CD14-positive monocyte (primary cell): ENCODE results near the gene CNTNAP2. TPM values are rescaled to one million over a fixed set of nuclear protein-coding genes. Genes with fewer than 3 reads are reported as not detected.

Experiments
- DNase-seq, 3 donors: peaks; one replicate each; pipeline ENCODE4 v3.0.0-alpha.2; 2011 to 2022
- H2AFZ ChIP-seq: 2 replicates; pipeline ENCODE4 v1.6.0; 2012; ENCODE audit warnings: mild to moderate bottlenecking, low read depth, low read length, inconsistent platforms; ENCODE audit not compliant: insufficient read depth, poor library complexity, severe bottlenecking
- H3K27ac ChIP-seq, 2 donors: 1 replicate in 1 of 2; 2 replicates in 1 of 2; pipeline ENCODE4 v1.5.1; 2012 to 2013; ENCODE audit warnings: low read length in 2 of 2, control low read depth in 1 of 2, inconsistent platforms in 1 of 2, low read depth in 1 of 2, mild to moderate bottlenecking in 1 of 2
- H3K27me3 ChIP-seq, 2 donors: one replicate each; pipeline versions ENCODE4 v1.6.0 to v1.6.1; 2011 to 2013; ENCODE audit warnings: low read length in 2 of 2; ENCODE audit not compliant: control insufficient read depth in 2 of 2, insufficient read depth in 2 of 2
- H3K36me3 ChIP-seq, 2 donors: replicated peaks in 1 of 2; 1 replicate in 1 of 2; 2 replicates in 1 of 2; pipeline versions ENCODE4 v1.5.1 to v1.6.1; 2012 to 2013; ENCODE audit warnings: low read length in 2 of 2, control low read depth in 1 of 2, inconsistent platforms in 1 of 2, mild to moderate bottlenecking in 1 of 2; ENCODE audit not compliant: insufficient read depth in 2 of 2, control insufficient read depth in 1 of 2
- H3K4me1 ChIP-seq, 2 donors: 1 replicate in 1 of 2; 2 replicates in 1 of 2; pipeline versions ENCODE4 v1.5.1 to v1.6.1; 2012 to 2013; ENCODE audit warnings: low read length in 2 of 2, control low read depth in 1 of 2, inconsistent platforms in 1 of 2, mild to moderate bottlenecking in 1 of 2, moderate library complexity in 1 of 2; ENCODE audit not compliant: insufficient read depth in 2 of 2, control insufficient read depth in 1 of 2
- H3K4me2 ChIP-seq: replicated peaks from 2 replicates; pipeline ENCODE3; 2012; ENCODE audit warnings: low read length, moderate library complexity, mild to moderate bottlenecking; ENCODE audit not compliant: poor library complexity, severe bottlenecking; ENCODE audit errors: extremely low read depth
- H3K4me3 ChIP-seq, 3 experiments: fragments of 200-600 bp in 1 of 3; sonication (generic) in 1 of 3; replicated peaks in 1 of 3; 1 replicate in 2 of 3; 2 replicates in 1 of 3; pipeline ENCODE4 v1.5.1; 2011 to 2013; ENCODE audit warnings: low read length in 3 of 3, mild to moderate bottlenecking in 3 of 3, control low read depth in 2 of 3, low read depth in 2 of 3, inconsistent platforms in 1 of 3, moderate library complexity in 1 of 3
- H3K79me2 ChIP-seq: 2 replicates; pipeline ENCODE4 v1.6.0; 2012; ENCODE audit warnings: mild to moderate bottlenecking, control low read depth, inconsistent platforms, low read length, moderate library complexity; ENCODE audit not compliant: insufficient read depth
- H3K9ac ChIP-seq: 2 replicates; pipeline ENCODE4 v1.6.0; 2017; ENCODE audit warnings: low read length, mild to moderate bottlenecking; ENCODE audit not compliant: insufficient read depth, poor library complexity, severe bottlenecking
- H3K9me3 ChIP-seq, 2 donors: replicated peaks in 1 of 2; 1 replicate in 1 of 2; 2 replicates in 1 of 2; pipeline versions ENCODE4 v1.5.1 to v1.6.1; 2012 to 2013; ENCODE audit warnings: low read length in 2 of 2, control low read depth in 1 of 2; ENCODE audit not compliant: control insufficient read depth in 1 of 2, insufficient read depth in 1 of 2
- H4K20me1 ChIP-seq: 2 replicates; pipeline ENCODE4 v1.6.0; 2012; ENCODE audit warnings: mild to moderate bottlenecking, low read length, control low read depth, moderate library complexity; ENCODE audit not compliant: insufficient read depth
- H3K27ac Mint-ChIP-seq, 7 donors: one replicate each; pipeline ENCODE4 v1.8.0; 2020; ENCODE audit warnings: mild to moderate bottlenecking in 7 of 7, mixed read lengths in 7 of 7, moderate library complexity in 6 of 7, inconsistent platforms in 2 of 7
- H3K27me3 Mint-ChIP-seq, 3 donors: one replicate each; pipeline ENCODE4 v1.8.0; 2021 to 2022; ENCODE audit warnings: low read depth in 3 of 3, mild to moderate bottlenecking in 3 of 3, mixed read lengths in 3 of 3, moderate library complexity in 3 of 3, inconsistent platforms in 1 of 3
- H3K36me3 Mint-ChIP-seq, 2 donors: one replicate each; pipeline ENCODE4 v1.8.0; 2020; ENCODE audit warnings: mixed read lengths in 2 of 2, inconsistent platforms in 1 of 2, mild to moderate bottlenecking in 1 of 2
- H3K4me1 Mint-ChIP-seq: one replicate; pipeline ENCODE4 v1.8.0; 2020; ENCODE audit warnings: mild to moderate bottlenecking, mixed read lengths
- H3K4me3 Mint-ChIP-seq, 2 donors: one replicate each; pipeline ENCODE4 v1.8.0; 2020; ENCODE audit warnings: mild to moderate bottlenecking in 2 of 2, mixed read lengths in 2 of 2, moderate library complexity in 1 of 2
- H3K9me3 Mint-ChIP-seq, 7 donors: one replicate each; pipeline ENCODE4 v1.8.0; 2020 to 2022; ENCODE audit warnings: mixed read lengths in 7 of 7, mild to moderate bottlenecking in 6 of 7, moderate library complexity in 6 of 7, inconsistent platforms in 2 of 7
- WGBS: methylation state at CpG from one replicate; pipeline ENCODE4 v1.1.5; 2013; ENCODE audit warnings: missing lambda C conversion rate; ENCODE audit not compliant: insufficient coverage; 5-methylcytosine and 5-hydroxymethylcytosine counted together
- intact Hi-C, 2 donors: fragments of 100-400 bp; cut with micrococcal nuclease; formaldehyde crosslinking; loops; one replicate each; pipeline versions ENCODE4 v1.15.0 to v1.15.1; 2023
- polyA plus RNA-seq, 3 donors: library from polyadenylated mRNA; depleted of rRNA in 1 of 3; unstranded in 2 of 3; stranded (reverse) in 1 of 3; fragments of 300-500 nt in 2 of 3; fragments of >200 nt in 1 of 3; fragmentation: Illumina TruSeq in 2 of 3; gene quantifications; 1 replicate in 2 of 3; 2 replicates in 1 of 3; pipeline ENCODE4 v1.2.3, GENCODE V29; 2012 to 2021
- TF ChIP-seq, protein P1 (sequence below): fragments of 200-600 bp; IDR thresholded peaks from one replicate; pipeline ENCODE4 v1.8.0; 2022; ENCODE audit warnings: antibody characterized with exemption, mild to moderate bottlenecking

Gene CNTNAP2
- polyA plus RNA-seq, 3 donors = 0.01 TPM; not detected in 2

DNA sequence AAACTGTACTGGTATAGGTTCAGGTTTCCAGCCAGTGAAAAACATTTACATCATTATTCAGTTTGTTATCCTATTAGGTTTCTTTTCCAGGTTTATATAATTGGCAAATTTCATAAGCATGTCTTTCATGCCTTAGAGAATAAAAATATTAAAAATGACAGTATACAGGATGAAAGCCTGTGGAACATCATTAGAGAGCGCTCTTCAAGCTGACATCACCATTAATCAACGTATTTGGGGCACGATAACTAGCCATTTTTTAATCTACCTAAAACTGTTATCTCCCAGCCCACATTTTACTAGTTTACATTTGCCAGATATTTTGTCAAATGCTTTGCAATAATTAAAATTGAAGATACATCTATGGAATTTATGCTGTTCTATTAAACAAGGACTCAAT lies 714.1 kb downstream of the CNTNAP2 start:
- Mint-ChIP-seq H3K27ac (no peak overlapping the region), H3K9me3 (peaks cover 0 to 5% (median 2%) of the 10 kb centered on the region in 7 donors), H3K4me3 (no peak overlapping the region), H3K4me1 (no peaks in the 10 kb centered on the region), H3K27me3 (no peaks in the 10 kb centered on the region), H3K36me3 (no peaks in the 10 kb centered on the region)
- Histone ChIP-seq H3K4me2 (no peak overlapping the region), H3K9ac (no peak overlapping the region), H3K4me3 (no peak overlapping the region), H3K36me3 (no peaks in the 10 kb centered on the region), H3K27ac (no peak overlapping the region), H3K79me2 (no peaks in the 10 kb centered on the region), H2AFZ (no peak overlapping the region), H3K27me3 (no peaks in the 10 kb centered on the region), H3K9me3 (peaks cover 0 to 10% of the 10 kb centered on the region in 2 donors), H3K4me1 (no peaks in the 10 kb centered on the region), H4K20me1 (no peaks in the 10 kb centered on the region)
- TF ChIP-seq, protein P1, sequence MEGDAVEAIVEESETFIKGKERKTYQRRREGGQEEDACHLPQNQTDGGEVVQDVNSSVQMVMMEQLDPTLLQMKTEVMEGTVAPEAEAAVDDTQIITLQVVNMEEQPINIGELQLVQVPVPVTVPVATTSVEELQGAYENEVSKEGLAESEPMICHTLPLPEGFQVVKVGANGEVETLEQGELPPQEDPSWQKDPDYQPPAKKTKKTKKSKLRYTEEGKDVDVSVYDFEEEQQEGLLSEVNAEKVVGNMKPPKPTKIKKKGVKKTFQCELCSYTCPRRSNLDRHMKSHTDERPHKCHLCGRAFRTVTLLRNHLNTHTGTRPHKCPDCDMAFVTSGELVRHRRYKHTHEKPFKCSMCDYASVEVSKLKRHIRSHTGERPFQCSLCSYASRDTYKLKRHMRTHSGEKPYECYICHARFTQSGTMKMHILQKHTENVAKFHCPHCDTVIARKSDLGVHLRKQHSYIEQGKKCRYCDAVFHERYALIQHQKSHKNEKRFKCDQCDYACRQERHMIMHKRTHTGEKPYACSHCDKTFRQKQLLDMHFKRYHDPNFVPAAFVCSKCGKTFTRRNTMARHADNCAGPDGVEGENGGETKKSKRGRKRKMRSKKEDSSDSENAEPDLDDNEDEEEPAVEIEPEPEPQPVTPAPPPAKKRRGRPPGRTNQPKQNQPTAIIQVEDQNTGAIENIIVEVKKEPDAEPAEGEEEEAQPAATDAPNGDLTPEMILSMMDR = no peak
- no CpG with 5 or more reads among the region's 3 CpGs for WGBS
- intact Hi-C loops = no loop called here
- DNase-seq = no peak

DNA sequence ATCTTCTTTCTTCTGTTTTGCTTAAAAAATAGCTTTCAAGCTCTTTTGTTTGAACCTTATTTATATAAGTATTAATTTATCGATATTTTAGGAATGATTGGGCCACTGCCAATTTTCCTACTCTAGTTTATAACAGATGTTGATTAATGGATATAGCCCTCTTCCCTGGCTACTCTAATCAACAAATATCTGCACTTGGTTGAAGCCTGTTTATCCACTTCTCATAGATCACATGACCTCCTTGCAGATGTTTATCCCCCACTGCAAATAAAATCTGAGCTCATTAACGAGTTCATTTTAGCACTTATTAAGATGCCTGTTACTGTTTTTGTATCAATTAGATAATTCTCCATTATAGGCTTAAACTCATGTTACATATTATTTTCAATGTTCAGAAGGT lies 715.3 kb downstream of the CNTNAP2 start:
- WGBS = no CpG with 5 or more reads among the region's 2 CpGs

More for the DNA sequence above, 715.3 kb downstream of the CNTNAP2 start:
- Mint-ChIP-seq H3K4me3 (no peak overlapping the region), H3K4me1 (no peaks in the 10 kb centered on the region), H3K36me3 (no peaks in the 10 kb centered on the region), H3K9me3 (peaks cover 0 to 5% (median 2%) of the 10 kb centered on the region in 7 donors), H3K27ac (no peak overlapping the region), H3K27me3 (no peaks in the 10 kb centered on the region)
- H3K79me2 ChIP-seq = no peaks in the 10 kb centered on the region
- no peak for DNase-seq
- H2AFZ ChIP-seq = no peak overlapping the region
- H3K4me3 ChIP-seq = no peak overlapping the region
- H3K9ac ChIP-seq = no peak overlapping the region
- H3K36me3 ChIP-seq = no peaks in the 10 kb centered on the region
- H4K20me1 ChIP-seq = no peaks in the 10 kb centered on the region
- intact Hi-C loops = no loop called here
- TF ChIP-seq, protein P1 = no peak
- no peaks in the 10 kb centered on the region for H3K4me1 ChIP-seq
- peaks cover 0 to 10% of the 10 kb centered on the region in 2 donors for H3K9me3 ChIP-seq
- no peak overlapping the region for H3K4me2 ChIP-seq
- H3K27ac ChIP-seq = no peak overlapping the region
- H3K27me3 ChIP-seq = no peaks in the 10 kb centered on the region
